CD14-positive monocyte (primary cell): ENCODE measurements around the gene CD4. TPM values are rescaled to one million over a fixed set of nuclear protein-coding genes. Genes with fewer than 3 reads are reported as not detected.
A peak's percentile ranks its signal among the peaks of the same experiment; 100 is the strongest.

Source experiments
- DNase-seq, 3 donors: peaks; one replicate each; pipeline ENCODE4 v3.0.0-alpha.2; 2011 to 2022
- H2AFZ ChIP-seq: 2 replicates; pipeline ENCODE4 v1.6.0; 2012; ENCODE audit warnings: mild to moderate bottlenecking, low read depth, low read length, inconsistent platforms; ENCODE audit not compliant: insufficient read depth, poor library complexity, severe bottlenecking
- H3K27ac ChIP-seq, 2 donors: 1 replicate in 1 of 2; 2 replicates in 1 of 2; pipeline ENCODE4 v1.5.1; 2012 to 2013; ENCODE audit warnings: low read length in 2 of 2, control low read depth in 1 of 2, inconsistent platforms in 1 of 2, low read depth in 1 of 2, mild to moderate bottlenecking in 1 of 2
- H3K27me3 ChIP-seq, 2 donors: one replicate each; pipeline versions ENCODE4 v1.6.0 to v1.6.1; 2011 to 2013; ENCODE audit warnings: low read length in 2 of 2; ENCODE audit not compliant: control insufficient read depth in 2 of 2, insufficient read depth in 2 of 2
- H3K36me3 ChIP-seq, 2 donors: replicated peaks in 1 of 2; 1 replicate in 1 of 2; 2 replicates in 1 of 2; pipeline versions ENCODE4 v1.5.1 to v1.6.1; 2012 to 2013; ENCODE audit warnings: low read length in 2 of 2, control low read depth in 1 of 2, inconsistent platforms in 1 of 2, mild to moderate bottlenecking in 1 of 2; ENCODE audit not compliant: insufficient read depth in 2 of 2, control insufficient read depth in 1 of 2
- H3K4me1 ChIP-seq, 2 donors: 1 replicate in 1 of 2; 2 replicates in 1 of 2; pipeline versions ENCODE4 v1.5.1 to v1.6.1; 2012 to 2013; ENCODE audit warnings: low read length in 2 of 2, control low read depth in 1 of 2, inconsistent platforms in 1 of 2, mild to moderate bottlenecking in 1 of 2, moderate library complexity in 1 of 2; ENCODE audit not compliant: insufficient read depth in 2 of 2, control insufficient read depth in 1 of 2
- H3K4me2 ChIP-seq: replicated peaks from 2 replicates; pipeline ENCODE3; 2012; ENCODE audit warnings: low read length, moderate library complexity, mild to moderate bottlenecking; ENCODE audit not compliant: poor library complexity, severe bottlenecking; ENCODE audit errors: extremely low read depth
- H3K4me3 ChIP-seq, 3 experiments: fragments of 200-600 bp in 1 of 3; sonication (generic) in 1 of 3; replicated peaks in 1 of 3; 1 replicate in 2 of 3; 2 replicates in 1 of 3; pipeline ENCODE4 v1.5.1; 2011 to 2013; ENCODE audit warnings: low read length in 3 of 3, mild to moderate bottlenecking in 3 of 3, control low read depth in 2 of 3, low read depth in 2 of 3, inconsistent platforms in 1 of 3, moderate library complexity in 1 of 3
- H3K79me2 ChIP-seq: 2 replicates; pipeline ENCODE4 v1.6.0; 2012; ENCODE audit warnings: mild to moderate bottlenecking, control low read depth, inconsistent platforms, low read length, moderate library complexity; ENCODE audit not compliant: insufficient read depth
- H3K9ac ChIP-seq: 2 replicates; pipeline ENCODE4 v1.6.0; 2017; ENCODE audit warnings: low read length, mild to moderate bottlenecking; ENCODE audit not compliant: insufficient read depth, poor library complexity, severe bottlenecking
- H3K9me3 ChIP-seq, 2 donors: replicated peaks in 1 of 2; 1 replicate in 1 of 2; 2 replicates in 1 of 2; pipeline versions ENCODE4 v1.5.1 to v1.6.1; 2012 to 2013; ENCODE audit warnings: low read length in 2 of 2, control low read depth in 1 of 2; ENCODE audit not compliant: control insufficient read depth in 1 of 2, insufficient read depth in 1 of 2
- H4K20me1 ChIP-seq: 2 replicates; pipeline ENCODE4 v1.6.0; 2012; ENCODE audit warnings: mild to moderate bottlenecking, low read length, control low read depth, moderate library complexity; ENCODE audit not compliant: insufficient read depth
- H3K27ac Mint-ChIP-seq, 7 donors: one replicate each; pipeline ENCODE4 v1.8.0; 2020; ENCODE audit warnings: mild to moderate bottlenecking in 7 of 7, mixed read lengths in 7 of 7, moderate library complexity in 6 of 7, inconsistent platforms in 2 of 7
- H3K27me3 Mint-ChIP-seq, 3 donors: one replicate each; pipeline ENCODE4 v1.8.0; 2021 to 2022; ENCODE audit warnings: low read depth in 3 of 3, mild to moderate bottlenecking in 3 of 3, mixed read lengths in 3 of 3, moderate library complexity in 3 of 3, inconsistent platforms in 1 of 3
- H3K36me3 Mint-ChIP-seq, 2 donors: one replicate each; pipeline ENCODE4 v1.8.0; 2020; ENCODE audit warnings: mixed read lengths in 2 of 2, inconsistent platforms in 1 of 2, mild to moderate bottlenecking in 1 of 2
- H3K4me1 Mint-ChIP-seq: one replicate; pipeline ENCODE4 v1.8.0; 2020; ENCODE audit warnings: mild to moderate bottlenecking, mixed read lengths
- H3K4me3 Mint-ChIP-seq, 2 donors: one replicate each; pipeline ENCODE4 v1.8.0; 2020; ENCODE audit warnings: mild to moderate bottlenecking in 2 of 2, mixed read lengths in 2 of 2, moderate library complexity in 1 of 2
- H3K9me3 Mint-ChIP-seq, 7 donors: one replicate each; pipeline ENCODE4 v1.8.0; 2020 to 2022; ENCODE audit warnings: mixed read lengths in 7 of 7, mild to moderate bottlenecking in 6 of 7, moderate library complexity in 6 of 7, inconsistent platforms in 2 of 7
- CTCF ChIP-seq: fragments of 200-600 bp; IDR thresholded peaks from one replicate; pipeline ENCODE4 v1.8.0; 2022; ENCODE audit warnings: antibody characterized with exemption, mild to moderate bottlenecking
- WGBS: methylation state at CpG from one replicate; pipeline ENCODE4 v1.1.5; 2013; ENCODE audit warnings: missing lambda C conversion rate; ENCODE audit not compliant: insufficient coverage; 5-methylcytosine and 5-hydroxymethylcytosine counted together
- intact Hi-C, 2 donors: fragments of 100-400 bp; cut with micrococcal nuclease; formaldehyde crosslinking; loops; one replicate each; pipeline versions ENCODE4 v1.15.0 to v1.15.1; 2023
- polyA plus RNA-seq, 3 donors: library from polyadenylated mRNA; depleted of rRNA in 1 of 3; unstranded in 2 of 3; stranded (reverse) in 1 of 3; fragments of 300-500 nt in 2 of 3; fragments of >200 nt in 1 of 3; fragmentation: Illumina TruSeq in 2 of 3; gene quantifications; 1 replicate in 2 of 3; 2 replicates in 1 of 3; pipeline ENCODE4 v1.2.3, GENCODE V29; 2012 to 2021

The CD4 gene
- polyA plus RNA-seq, 3 donors: 261 to 371 (median 269) TPM

GRCh38 chr12:6780573-6780972, 8.8 kb upstream of the CD4 start:
- peaks cover 0 to 2% of the 10 kb centered on the region in 2 donors for H3K36me3 Mint-ChIP-seq
- Histone ChIP-seq H3K4me2 (no peak overlapping the region), H3K9ac (no peak overlapping the region), H3K27ac (no peak overlapping the region), H2AFZ (no peak overlapping the region), H4K20me1 (no peaks in the 10 kb centered on the region), H3K79me2 (no peaks in the 10 kb centered on the region), H3K27me3 (peaks cover 0 to 27% of the 10 kb centered on the region in 2 donors), H3K36me3 (no peaks in the 10 kb centered on the region), H3K9me3 (no peaks in the 10 kb centered on the region), H3K4me3 (no peak overlapping the region), H3K4me1 (peaks cover 35 to 51% of the 10 kb centered on the region in 2 donors)
- intact Hi-C loops: no loop called here
- no peaks in the 10 kb centered on the region for H3K9me3 Mint-ChIP-seq
- peaks cover 27 to 32% (median 30%) of the 10 kb centered on the region in 3 donors for H3K27me3 Mint-ChIP-seq
- peaks cover 38% of the 10 kb centered on the region for H3K4me1 Mint-ChIP-seq
- no peak overlapping the region for H3K4me3 Mint-ChIP-seq
- TF ChIP-seq CTCF: no peak
- peak overlapping the region in 1 of 7 donors; percentile 24 for H3K27ac Mint-ChIP-seq
- no CpG with 5 or more reads among the region's 6 CpGs for WGBS
- no peak for DNase-seq

GRCh38 chr12:6782119-6782518, 7.2 kb upstream of the CD4 start:
- Mint-ChIP-seq H3K27ac (no peak overlapping the region), H3K27me3 (peaks cover 14 to 19% (median 18%) of the 10 kb centered on the region in 3 donors), H3K4me3 (no peak overlapping the region), H3K36me3 (no peaks in the 10 kb centered on the region), H3K4me1 (peaks cover 51% of the 10 kb centered on the region), H3K9me3 (no peaks in the 10 kb centered on the region)
- peaks cover 50 to 66% of the 10 kb centered on the region in 2 donors for H3K4me1 ChIP-seq
- H3K27me3 ChIP-seq: peaks cover 0 to 13% of the 10 kb centered on the region in 2 donors
- intact Hi-C loops: no loop called here
- no peaks in the 10 kb centered on the region for H3K9me3 ChIP-seq
- TF ChIP-seq CTCF: no peak
- H3K36me3 ChIP-seq: no peaks in the 10 kb centered on the region
- H3K27ac ChIP-seq: no peak overlapping the region
- H4K20me1 ChIP-seq: no peaks in the 10 kb centered on the region
- H3K4me3 ChIP-seq: no peak overlapping the region
- H2AFZ ChIP-seq: no peak overlapping the region
- H3K79me2 ChIP-seq: no peaks in the 10 kb centered on the region
- no peak for DNase-seq
- H3K9ac ChIP-seq: no peak overlapping the region
- WGBS: no CpG with 5 or more reads among the region's 6 CpGs
- H3K4me2 ChIP-seq: no peak overlapping the region
